Large intestine (tissue), 3 donors: Measurements from ENCODE around the gene MFSD11. TPM values are rescaled to one million over a fixed set of nuclear protein-coding genes. Genes with fewer than 3 reads are reported as not detected.
"Not testable (repeated sequence)": the region's sequence is repeated elsewhere in the genome, so short reads cannot be mapped to it uniquely, and the experiment has no call there.

Experiments used
- DNase-seq, 2 donors: peaks; one replicate each; pipeline versions ENCODE4 v3.0.0 to v3.0.0-alpha.2; 2013
- H3K27ac ChIP-seq: one replicate; pipeline ENCODE4 v1.5.1; 2013; ENCODE audit warnings: low read length
- H3K27me3 ChIP-seq: 2 replicates; pipeline ENCODE4 v1.6.1; 2013; ENCODE audit warnings: low read length; ENCODE audit not compliant: control insufficient read depth, insufficient read depth
- H3K36me3 ChIP-seq: 2 replicates; pipeline ENCODE4 v1.6.1; 2013; ENCODE audit warnings: low read length; ENCODE audit not compliant: control insufficient read depth, insufficient read depth
- H3K4me1 ChIP-seq: one replicate; pipeline ENCODE4 v1.6.1; 2013; ENCODE audit warnings: low read length; ENCODE audit not compliant: control insufficient read depth, insufficient read depth
- H3K4me3 ChIP-seq: one replicate; pipeline ENCODE4 v1.5.1; 2013; ENCODE audit warnings: low read length
- H3K9me3 ChIP-seq: one replicate; pipeline ENCODE4 v1.6.1; 2013; ENCODE audit warnings: mild to moderate bottlenecking, low read depth, low read length, moderate library complexity; ENCODE audit not compliant: control insufficient read depth
- WGBS: methylation state at CpG from one replicate; pipeline ENCODE4 v1.1.5; 2013; ENCODE audit warnings: low lambda C conversion rate; ENCODE audit not compliant: insufficient coverage; 5-methylcytosine and 5-hydroxymethylcytosine counted together
- polyA plus RNA-seq: library from polyadenylated mRNA; unstranded; fragments of 120-200 nt; gene quantifications from one replicate; pipeline ENCODE4 v1.2.1, GENCODE V29; 2013

Gene MFSD11
- polyA plus RNA-seq, 1 donor = 28.8 TPM

- Histone ChIP-seq H3K4me3 (peak overlapping the region; percentile 53), H3K27me3 (peaks cover 2% of the 10 kb centered on the region), H3K36me3 (peaks cover 10% of the 10 kb centered on the region), H3K27ac (peak overlapping the region; percentile 72), H3K4me1 (peaks cover 22% of the 10 kb centered on the region), H3K9me3 (no peaks in the 10 kb centered on the region)
- peak; percentile 60 to 71 for DNase-seq
- no CpG with 5 or more reads among the region's 29 CpGs for WGBS
Measured at GRCh38 chr17:76709077-76709950, 28.6 kb upstream of the MFSD11 start.

- not testable (repeated sequence) for H3K9me3 ChIP-seq, H3K27me3 ChIP-seq
- no CpG with 5 or more reads among the region's 79 CpGs for WGBS
- peak in 1 of 2 donors; percentile 46 for DNase-seq
- peaks cover 22% of the 10 kb centered on the region for H3K4me1 ChIP-seq
- H3K36me3 ChIP-seq = peaks cover 13% of the 10 kb centered on the region
- H3K27ac ChIP-seq = peak overlapping the region; percentile 60
- peak overlapping the region; percentile 53 for H3K4me3 ChIP-seq
Measured at GRCh38 chr17:76709951-76710862, 27.7 kb upstream of the MFSD11 start.

- Histone ChIP-seq H3K4me1 (peaks cover 22% of the 10 kb centered on the region), H3K27ac (peak within 1 kb of the TSS; percentile 60)
- WGBS = no CpG with 5 or more reads among the region's 56 CpGs
Measured at GRCh38 chr17:76710863-76711611, 26.9 kb upstream of the MFSD11 start, which contains the start of gene MXRA7. Gene MXRA7, minus strand, starts transcription at chr17:76710965. Its CDS starts 19 bp downstream, at chr17:76710946.

GRCh38 chr17:76712321-76712720, 25.6 kb upstream of the MFSD11 start:
- WGBS = no CpG with 5 or more reads among the region's 7 CpGs
- not testable (repeated sequence) for H3K4me3 ChIP-seq, H3K27ac ChIP-seq, DNase-seq, H3K9me3 ChIP-seq, H3K27me3 ChIP-seq
- peaks cover 29% of the 10 kb centered on the region for H3K4me1 ChIP-seq
- H3K36me3 ChIP-seq = peaks cover 34% of the 10 kb centered on the region

More at GRCh38 chr17:76710863-76711611, 26.9 kb upstream of the MFSD11 start, which contains the start of gene MXRA7:
- H3K4me3 ChIP-seq = peak within 1 kb of the TSS; percentile 53
- no peaks in the 10 kb centered on the region for H3K9me3 ChIP-seq
- H3K27me3 ChIP-seq = peaks cover 2% of the 10 kb centered on the region
- H3K36me3 ChIP-seq = peaks cover 21% of the 10 kb centered on the region
- peak; percentile 55 to 66 for DNase-seq

GRCh38 chr17:76713765-76714164, 24.2 kb upstream of the MFSD11 start:
- no CpG with 5 or more reads among the region's 7 CpGs for WGBS
- peaks cover 47% of the 10 kb centered on the region for H3K36me3 ChIP-seq
- no peaks in the 10 kb centered on the region for H3K9me3 ChIP-seq
- H3K27me3 ChIP-seq = peaks cover 2% of the 10 kb centered on the region
- peaks cover 20% of the 10 kb centered on the region for H3K4me1 ChIP-seq
- DNase-seq = no peak
- no peak overlapping the region for H3K4me3 ChIP-seq
- no peak overlapping the region for H3K27ac ChIP-seq

GRCh38 chr17:76714336-76714735, 23.6 kb upstream of the MFSD11 start:
- peaks cover 18% of the 10 kb centered on the region for H3K4me1 ChIP-seq
- H3K27me3 ChIP-seq = peaks cover 2% of the 10 kb centered on the region
- H3K9me3 ChIP-seq = no peaks in the 10 kb centered on the region
- no CpG with 5 or more reads among the region's 5 CpGs for WGBS
- no peak overlapping the region for H3K27ac ChIP-seq
- peaks cover 51% of the 10 kb centered on the region for H3K36me3 ChIP-seq
- H3K4me3 ChIP-seq = no peak overlapping the region
- DNase-seq = no peak

GRCh38 chr17:76714822-76715495, 23.0 kb upstream of the MFSD11 start:
- no peaks in the 10 kb centered on the region for H3K9me3 ChIP-seq
- no peak overlapping the region for H3K4me3 ChIP-seq
- DNase-seq = no peak
- H3K27me3 ChIP-seq = peaks cover 2% of the 10 kb centered on the region
- H3K4me1 ChIP-seq = peaks cover 18% of the 10 kb centered on the region
- peaks cover 58% of the 10 kb centered on the region for H3K36me3 ChIP-seq
- H3K27ac ChIP-seq = peak overlapping the region; percentile 66
- 31% methylated on average over 2 of the region's 4 CpGs for WGBS

GRCh38 chr17:76715496-76715830, 22.5 kb upstream of the MFSD11 start:
- peaks cover 63% of the 10 kb centered on the region for H3K36me3 ChIP-seq
- H3K27me3 ChIP-seq = no peaks in the 10 kb centered on the region
- no peak for DNase-seq
- peak overlapping the region; percentile 66 for H3K27ac ChIP-seq
- no peak overlapping the region for H3K4me3 ChIP-seq
- H3K9me3 ChIP-seq = no peaks in the 10 kb centered on the region
- no CpG with 5 or more reads among the region's 2 CpGs for WGBS
- peaks cover 16% of the 10 kb centered on the region for H3K4me1 ChIP-seq

GRCh38 chr17:76716146-76716838, 21.6 kb upstream of the MFSD11 start:
- no peaks in the 10 kb centered on the region for H3K9me3 ChIP-seq
- no peaks in the 10 kb centered on the region for H3K27me3 ChIP-seq
- no peak overlapping the region for H3K4me3 ChIP-seq
- H3K36me3 ChIP-seq = peaks cover 71% of the 10 kb centered on the region
- peak; percentile 81 to 86 for DNase-seq
- WGBS = 100% methylated on average over 1 of the region's 13 CpGs
- H3K27ac ChIP-seq = peak overlapping the region; percentile 90
- peaks cover 12% of the 10 kb centered on the region for H3K4me1 ChIP-seq
